GM21526 (cell line): ENCODE data around the gene LYPD3.
"Not testable (repeated sequence)": the region's sequence is repeated elsewhere in the genome, so short reads cannot be mapped to it uniquely, and the experiment has no call there.

Experiments
- ATAC-seq: cut with Tn5 transposase; IDR thresholded peaks from one replicate; pipeline ENCODE4 v1.9.1; 2021; ENCODE audit warnings: moderate library complexity; ENCODE audit not compliant: unreplicated experiment, low FRiP score

Gene LYPD3

DNA sequence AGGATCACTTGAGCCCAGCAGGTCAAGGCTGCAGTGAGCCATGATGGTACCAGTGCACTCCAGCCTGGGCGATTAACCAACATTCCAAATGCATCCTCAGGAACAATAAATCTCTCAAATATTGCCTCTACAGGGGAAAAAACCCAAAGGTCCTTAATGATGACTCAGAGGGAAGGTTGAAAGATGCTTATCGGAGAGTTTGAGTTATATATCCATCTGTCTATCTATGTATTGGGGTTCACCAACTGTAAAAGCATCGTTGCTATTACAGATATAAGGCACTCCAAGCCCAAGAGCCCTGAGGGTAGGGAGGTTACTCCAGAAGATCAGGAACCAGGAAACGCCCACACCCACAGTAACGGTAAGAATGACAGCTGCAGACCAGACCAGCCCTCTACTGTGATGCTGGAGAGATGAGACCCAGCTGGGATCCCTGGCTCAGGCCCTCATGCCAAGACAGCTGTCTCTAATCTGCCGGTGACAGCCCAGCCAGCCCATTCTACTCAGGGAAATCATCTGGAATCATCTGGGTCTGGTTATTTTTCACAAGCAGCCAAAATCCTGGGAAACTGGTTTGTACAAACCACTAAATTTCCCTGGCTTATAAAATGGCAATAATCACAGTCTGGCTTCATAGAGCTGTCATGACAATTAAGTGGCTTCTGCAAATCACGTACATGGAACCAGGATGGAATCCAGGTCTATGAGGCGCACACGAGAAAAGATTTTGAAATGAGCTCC, 26.9 kb downstream of the LYPD3 start:
- ATAC-seq: no peak

DNA sequence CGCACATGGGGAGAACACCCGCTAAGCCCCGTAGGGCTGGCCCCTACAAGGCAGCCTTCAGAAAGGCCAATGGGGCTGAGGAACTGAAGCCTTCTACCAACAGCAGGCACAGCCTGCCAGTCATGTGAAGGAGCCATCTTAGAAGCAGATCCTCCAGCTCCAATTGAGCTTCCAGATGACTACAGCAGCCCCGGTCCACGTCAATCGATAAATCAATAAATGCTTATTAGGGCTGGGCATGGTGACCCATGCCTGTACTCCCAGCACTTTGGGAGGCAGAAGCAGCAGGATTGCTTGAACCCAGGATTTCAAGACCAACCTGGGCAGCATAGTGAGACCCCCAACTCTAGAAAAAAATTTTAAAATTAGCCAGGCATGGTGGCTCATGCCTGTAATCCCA, 27.7 kb downstream of the LYPD3 start:
- no peak for ATAC-seq

DNA sequence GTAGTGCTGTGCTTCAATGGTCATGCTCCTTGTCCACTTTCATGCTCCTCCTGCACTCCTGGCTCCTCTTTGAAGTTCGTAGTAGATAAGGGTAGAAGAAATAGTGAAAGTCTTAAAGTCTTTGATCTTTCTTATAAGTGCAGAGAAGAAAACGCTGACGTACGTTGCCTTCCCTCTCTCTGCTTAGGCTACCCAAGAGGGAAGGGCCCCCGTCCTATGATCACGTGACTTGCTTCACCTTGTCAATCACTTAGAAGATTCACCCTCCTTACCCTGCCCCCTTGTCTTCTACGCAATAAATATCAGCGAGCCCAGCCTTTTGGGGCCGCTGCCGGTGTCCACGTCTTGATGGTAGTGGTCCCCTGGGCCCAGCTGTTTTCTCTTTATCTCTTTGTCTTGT, 28.1 kb downstream of the LYPD3 start:
- ATAC-seq: not testable (repeated sequence)

DNA sequence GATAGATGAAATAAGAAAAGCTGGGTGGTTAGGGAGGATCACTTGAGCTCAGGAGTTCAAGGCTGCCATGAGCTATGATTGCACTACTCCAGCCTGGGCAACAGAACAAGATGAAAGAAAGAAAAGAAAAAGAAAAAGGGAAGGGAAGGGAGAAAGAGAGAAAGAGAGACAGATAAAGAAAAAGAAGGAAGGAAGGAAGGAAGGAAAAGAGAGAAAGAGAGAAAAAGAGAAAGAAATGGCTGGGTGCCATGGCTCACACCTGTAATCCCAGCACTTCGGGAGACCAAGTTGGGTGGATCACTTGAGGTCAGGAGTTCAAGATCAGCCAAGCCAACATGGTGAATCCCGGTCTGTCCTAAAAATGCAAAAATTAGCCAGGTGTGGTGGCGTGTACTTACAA, 29.6 kb downstream of the LYPD3 start:
- ATAC-seq: no peak

DNA sequence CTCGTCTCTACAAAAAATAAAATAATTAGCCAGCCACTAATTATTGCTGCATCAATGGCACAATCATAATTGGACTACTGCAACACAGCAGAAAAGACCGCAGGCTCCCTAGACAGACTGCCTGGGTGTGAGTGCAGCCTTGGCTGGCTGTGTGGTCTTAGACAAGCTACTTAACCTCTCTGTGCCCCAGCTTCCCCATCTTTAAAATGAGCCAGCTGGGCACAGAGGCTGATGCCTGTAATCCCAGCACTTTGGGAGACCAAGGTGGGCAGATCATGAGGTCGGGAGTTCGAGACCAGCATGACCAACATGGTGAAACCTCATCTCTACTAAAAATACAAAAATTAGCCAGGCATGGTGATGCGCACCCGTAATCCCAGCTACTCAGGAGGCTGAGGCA, 31.7 kb downstream of the LYPD3 start:
- ATAC-seq: no peak

DNA sequence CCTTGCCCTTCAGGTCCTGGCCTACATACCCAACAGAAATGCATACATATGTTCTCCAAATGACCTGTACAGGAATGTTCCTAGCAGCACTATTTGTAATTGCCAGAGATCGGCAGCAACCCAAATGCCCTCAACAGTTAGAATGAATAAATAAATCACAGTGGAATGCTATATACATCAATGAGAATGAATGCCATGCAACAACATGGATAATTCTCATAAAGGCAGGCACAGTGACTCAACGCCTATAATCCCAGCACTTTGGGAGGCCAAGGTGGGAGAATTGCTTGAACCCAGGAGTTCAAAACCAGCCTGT, 32.1 kb downstream of the LYPD3 start:
- ATAC-seq: no peak

DNA sequence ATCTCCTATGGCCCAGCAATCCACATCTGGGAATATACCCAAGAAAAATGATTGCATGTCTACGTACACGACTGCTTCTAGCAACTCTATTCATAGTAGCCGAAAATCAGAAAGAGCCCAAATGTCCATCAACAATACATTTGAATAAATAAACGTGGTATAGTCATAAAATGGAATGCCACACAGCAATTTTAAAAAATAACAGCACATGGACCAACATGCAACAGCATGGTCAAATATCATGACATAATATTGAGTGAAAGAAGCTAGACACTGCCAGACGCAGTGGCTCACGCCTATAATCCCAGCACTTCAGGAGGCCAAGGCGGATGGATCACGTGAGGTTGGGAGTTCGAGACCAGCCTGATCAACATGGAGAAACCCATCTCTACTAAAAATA, 34.4 kb downstream of the LYPD3 start:
- no peak for ATAC-seq

DNA sequence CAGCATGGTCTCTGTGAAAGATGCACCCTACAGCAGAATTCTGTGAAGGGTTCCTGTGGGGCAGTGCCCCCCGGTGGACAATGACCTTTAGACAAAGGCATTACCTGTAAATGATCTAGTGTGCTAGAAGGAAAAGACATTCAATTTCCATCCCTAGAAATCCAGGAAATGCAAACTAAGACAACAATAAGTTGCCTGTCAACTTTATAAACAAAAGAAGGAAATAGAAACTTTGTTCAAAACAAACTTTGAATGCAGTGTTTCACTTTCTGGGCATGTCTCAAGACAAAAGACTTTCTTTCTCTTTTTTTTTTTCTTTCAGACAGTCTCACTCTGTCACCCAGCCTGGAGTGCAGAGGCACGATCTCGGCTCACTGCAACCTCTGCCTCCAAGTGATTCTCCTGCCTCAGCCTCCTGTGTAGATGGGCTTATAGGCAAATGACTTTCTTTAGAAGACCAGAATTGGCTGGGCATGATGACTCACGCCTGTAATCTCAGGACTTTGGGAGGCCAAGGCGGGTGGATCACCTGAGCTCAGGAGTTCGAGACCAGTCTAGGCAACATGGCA, 35.2 kb downstream of the LYPD3 start:
- no peak for ATAC-seq

DNA sequence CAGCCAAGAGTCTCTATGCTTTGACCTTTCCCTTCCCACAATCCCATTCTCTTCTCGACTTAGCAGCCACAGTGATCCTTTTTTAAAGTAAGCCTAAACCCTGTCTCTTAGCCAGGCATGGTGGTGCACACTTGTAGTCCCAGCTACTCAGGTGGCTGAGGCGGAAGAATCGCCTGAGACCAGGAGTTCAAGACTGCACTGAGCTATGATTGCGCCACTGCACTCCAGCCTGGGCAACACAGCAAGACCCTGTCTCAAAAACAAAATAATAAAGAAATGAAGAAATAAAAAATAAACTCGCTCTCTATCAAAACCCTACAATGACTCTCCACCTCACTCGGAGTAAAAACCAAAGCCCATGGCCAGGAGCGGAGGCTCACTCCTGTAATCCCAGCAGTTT, 36.0 kb downstream of the LYPD3 start:
- no peak for ATAC-seq

DNA sequence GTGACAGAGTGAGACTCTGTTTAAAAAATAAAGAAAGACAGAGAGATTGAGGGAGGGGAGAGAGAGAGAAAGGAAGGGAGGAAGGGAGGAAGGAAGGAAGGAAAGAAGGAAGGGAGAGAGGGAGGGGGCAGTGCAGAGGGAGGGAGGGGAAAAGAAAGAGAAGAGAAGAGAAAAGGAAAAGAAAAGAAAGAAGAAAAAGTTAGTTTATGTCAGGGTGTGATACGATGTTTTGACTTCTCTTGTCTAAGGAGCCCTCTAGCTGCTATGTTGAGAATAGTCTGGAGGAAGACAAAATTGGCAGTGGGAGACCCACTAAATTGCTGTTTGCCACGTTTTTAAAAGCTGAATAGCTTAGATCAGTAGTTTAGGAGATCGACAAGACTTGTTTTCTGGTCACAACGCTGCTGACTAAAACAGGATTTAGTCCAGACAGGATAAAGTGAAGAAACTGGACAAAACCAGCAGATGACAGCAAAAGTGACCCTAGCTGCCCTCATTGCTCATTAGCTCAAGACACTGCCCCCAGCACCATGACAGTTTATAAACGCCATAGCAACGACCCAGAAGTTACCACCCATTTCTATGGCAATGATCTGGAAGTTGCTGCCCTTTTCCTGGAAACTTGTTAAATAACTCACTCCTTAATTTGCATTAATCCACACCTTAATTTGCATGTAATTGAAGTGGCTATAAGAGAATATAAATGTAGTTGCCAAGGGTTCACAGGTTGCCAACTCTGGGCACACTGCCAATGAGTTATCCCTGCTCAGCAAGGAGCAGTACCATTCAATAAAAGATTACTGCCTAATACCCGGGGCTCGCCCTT, 39.6 kb downstream of the LYPD3 start:
- no peak for ATAC-seq

DNA sequence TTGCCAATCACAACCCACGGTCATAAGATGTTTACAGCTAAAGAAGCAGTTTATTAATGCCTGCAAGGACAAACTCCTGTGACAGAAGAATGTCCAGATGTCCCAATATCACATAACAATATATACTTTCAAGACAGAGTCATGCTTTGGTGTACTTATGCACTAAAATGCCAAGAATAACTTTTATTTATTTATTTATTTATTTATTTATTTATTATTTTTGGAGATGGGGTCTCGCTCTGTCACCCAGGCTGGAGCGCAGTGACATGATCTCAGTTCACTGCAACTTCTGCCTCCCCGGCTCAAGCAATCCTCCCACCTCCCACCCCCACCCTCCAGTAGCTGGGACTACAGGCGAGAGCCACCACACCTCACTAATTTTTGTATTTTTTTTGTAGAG, 41.6 kb downstream of the LYPD3 start:
- no peak for ATAC-seq

DNA sequence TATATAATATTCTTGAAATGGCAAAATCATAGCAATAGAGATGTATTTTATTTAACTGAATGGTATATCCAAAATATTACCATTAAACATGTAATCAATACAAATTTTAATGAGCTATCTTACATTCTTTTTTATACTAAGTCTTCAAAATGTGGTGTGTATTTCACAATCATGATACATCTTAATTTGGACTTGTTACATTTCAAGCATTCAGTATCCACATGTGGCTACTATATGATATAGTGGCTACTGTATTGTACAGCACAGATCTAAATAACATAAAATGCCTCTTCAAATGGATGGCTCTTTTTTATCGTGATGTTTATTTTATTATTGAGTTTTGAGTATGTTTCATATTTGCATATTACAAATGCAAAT, 42.7 kb downstream of the LYPD3 start:
- no peak for ATAC-seq

DNA sequence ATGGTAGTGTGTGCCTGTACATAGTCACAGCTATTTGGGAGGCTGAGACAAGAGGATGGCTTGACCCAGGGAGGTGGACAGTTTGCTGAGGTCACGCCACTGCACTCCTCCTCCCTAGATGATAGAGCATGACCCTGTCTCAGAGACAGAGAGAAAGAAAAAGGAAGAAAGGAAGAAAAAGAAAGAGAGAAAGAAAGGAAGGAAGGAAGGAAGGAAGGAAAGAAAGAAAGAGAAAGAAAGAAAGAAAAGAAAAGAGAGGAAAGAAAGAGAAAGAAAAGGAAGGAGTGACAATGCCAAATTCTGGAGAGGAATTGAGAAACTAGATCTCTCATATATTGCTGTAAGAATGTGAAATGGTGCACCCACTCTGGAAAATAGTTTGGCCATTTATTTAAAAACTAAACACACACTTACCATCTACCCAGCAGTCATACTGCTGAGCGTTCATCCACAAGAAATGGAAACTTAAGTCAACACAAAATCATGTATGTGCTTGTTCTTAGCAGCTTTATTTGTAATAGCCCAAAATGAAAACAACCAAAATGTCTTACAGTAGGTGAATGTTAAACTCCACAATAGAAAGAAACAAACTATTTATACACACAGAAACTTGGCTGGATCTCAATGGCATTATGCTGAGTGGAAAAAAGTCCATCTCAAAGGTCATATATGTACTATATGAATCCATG, 43.3 kb downstream of the LYPD3 start:
- no peak for ATAC-seq

DNA sequence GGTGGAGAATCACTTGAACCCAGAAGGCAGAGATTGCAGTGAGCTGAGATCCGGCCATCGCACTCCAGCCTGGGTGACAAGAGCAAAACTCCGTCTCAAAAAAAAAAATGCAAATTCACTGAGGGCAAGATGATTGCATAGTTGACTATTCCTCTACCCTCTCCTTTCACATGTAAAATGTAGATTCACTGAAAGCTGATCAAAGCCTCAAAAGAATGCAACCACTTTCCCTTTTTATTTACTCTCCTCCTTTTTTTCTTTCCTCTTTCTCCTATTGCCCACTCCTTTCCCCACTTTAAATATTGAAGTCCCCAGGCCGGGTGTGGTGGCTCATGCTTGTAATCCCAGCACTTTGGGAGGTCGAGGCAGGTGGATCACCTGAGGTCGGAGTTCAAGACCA, 44.5 kb downstream of the LYPD3 start:
- ATAC-seq: no peak

DNA sequence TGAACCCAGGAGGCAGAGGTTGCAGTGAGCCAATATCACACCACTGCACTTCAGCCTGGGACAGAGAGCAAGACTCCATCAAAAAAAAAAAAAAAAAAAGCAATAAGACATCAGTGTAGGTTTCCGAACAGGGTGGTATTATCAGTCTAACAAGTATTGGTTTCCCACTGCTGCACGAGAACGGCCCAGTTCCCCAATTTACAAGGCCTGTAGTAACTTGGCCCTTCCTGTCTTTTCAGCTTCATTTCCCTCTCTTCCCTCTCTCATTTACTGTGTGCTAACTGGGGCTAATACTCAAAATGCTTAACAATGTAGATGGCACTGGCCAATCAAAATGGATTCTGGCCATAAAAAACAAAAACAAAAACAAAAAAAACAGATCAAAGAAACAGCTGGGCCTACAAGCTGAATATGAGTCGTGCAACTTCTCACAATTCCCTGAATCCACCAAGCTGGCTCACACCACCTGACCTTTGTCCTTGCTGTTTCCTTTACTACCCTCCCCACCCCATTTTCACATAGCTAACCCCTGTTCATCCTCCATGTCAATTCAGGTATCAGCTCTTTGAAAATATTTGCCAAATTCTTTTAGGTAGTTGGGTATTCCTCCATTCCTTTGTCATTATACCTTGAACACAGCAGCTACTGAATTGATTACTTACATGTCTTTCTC, 48.3 kb downstream of the LYPD3 start:
- no peak for ATAC-seq

DNA sequence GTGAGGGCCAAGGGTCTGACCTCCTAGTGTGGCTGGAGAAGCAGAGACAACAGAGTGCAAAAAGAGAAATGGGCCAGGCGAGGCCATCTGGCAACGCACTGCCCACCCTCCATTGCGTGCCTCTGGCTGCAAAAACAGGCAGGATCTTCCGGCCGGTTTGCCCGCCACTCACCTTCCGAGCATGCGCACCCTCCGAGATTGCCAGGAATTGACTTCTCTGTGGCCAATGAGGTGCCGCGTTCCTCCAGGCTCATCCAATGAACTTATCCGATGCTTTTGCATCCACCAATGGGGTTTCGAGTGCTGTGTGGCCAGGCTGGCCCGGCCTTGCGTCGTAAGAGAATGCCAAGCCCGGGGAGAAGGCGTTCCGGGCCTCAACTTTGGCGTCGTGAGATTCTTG, 50.9 kb downstream of the LYPD3 start, which contains the start of gene TEX101:
TEX101 (plus strand) TSS at position 337 of the 400 bp plus-strand sequence. CDS start 1,030 bp downstream, outside the sequence.
- no peak for ATAC-seq

DNA sequence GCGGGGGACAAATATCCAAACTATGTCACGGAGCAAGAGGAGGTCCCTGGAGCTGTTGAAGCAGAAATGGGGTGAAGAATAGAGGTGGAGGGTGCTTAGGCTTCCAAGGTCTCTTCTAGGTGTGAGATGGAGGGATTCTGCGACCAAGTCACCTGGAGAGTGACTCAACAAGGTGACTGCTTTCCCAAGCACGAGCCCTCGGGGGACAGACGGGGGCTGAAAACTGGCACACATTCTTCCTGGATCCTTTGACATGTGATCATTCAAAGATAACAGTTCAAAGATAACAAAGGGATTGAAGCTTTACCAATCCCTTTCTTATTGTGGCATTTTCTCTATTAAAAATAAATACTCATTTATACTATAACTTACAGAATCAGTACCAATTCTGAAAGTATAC, 53.0 kb downstream of the LYPD3 start:
- no peak for ATAC-seq
